AG04449 (cell line): ENCODE results near the gene PLA2G4B.

ENCODE experiments used
- CTCF ChIA-PET: fragments of 350-600 bp; formaldehyde crosslinking; extraction: SDS; loops from one replicate; lab custom pipeline; 2021; ENCODE audit warnings: antibody characterized with exemption; lab: Yijun Ruan, JAX
- POLR2A ChIA-PET: fragments of 400-600, 350-600 bp; formaldehyde crosslinking; extraction: SDS; loops from one replicate; lab custom pipeline; 2020; ENCODE audit warnings: antibody characterized with exemption, inconsistent platforms; lab: Yijun Ruan, JAX
- DNase-seq: peaks from one replicate; pipeline ENCODE4 v3.0.0-alpha.2; 2010; ENCODE audit warnings: low read depth, low spot score
- H3K4me3 ChIP-seq: 2 replicates; pipeline ENCODE4 v1.5.1; 2011; ENCODE audit warnings: low read depth, mild to moderate bottlenecking, control low read depth, low read length
- CTCF ChIP-seq: IDR thresholded peaks from one replicate; pipeline ENCODE4 v1.5.1; 2011; ENCODE audit warnings: mild to moderate bottlenecking, moderate library complexity, low read length, control low read depth, inconsistent platforms; ENCODE audit not compliant: insufficient read depth; ENCODE audit errors: missing control alignments

PLA2G4B gene

DNA sequence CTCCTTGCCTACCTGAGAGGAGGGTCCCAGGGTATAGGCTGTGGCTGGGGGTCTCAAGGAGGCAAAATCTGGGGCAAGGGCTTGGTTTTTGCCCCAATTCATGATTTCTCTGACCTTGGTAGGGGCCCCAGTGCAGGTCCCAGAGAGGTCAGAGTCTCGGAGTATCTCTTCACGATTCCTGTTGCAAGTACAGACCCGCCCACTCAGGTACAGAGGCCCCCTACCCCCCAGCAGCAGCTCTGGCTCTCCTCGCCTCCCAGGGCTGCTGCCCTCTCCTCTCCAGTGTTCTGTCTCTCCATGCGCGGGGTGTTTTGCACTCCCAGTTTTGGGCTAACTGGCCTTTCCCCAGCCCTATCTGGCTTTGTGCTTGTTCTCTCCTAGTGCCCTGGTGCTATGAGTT is 16.2 kb upstream of the PLA2G4B start:
- CTCF ChIA-PET, result interaction anchor here (5.0 to 9.2 kb wide), 2 partner anchors 11 to 48 kb away, joined by 24 to 98 read pairs; partner anchors contain the start of gene MAPKBP1
- DNase-seq, result no peak
- H3K4me3 ChIP-seq, result no peak overlapping the region
- no peak for TF ChIP-seq CTCF
- POLR2A ChIA-PET, result no interaction called here

DNA sequence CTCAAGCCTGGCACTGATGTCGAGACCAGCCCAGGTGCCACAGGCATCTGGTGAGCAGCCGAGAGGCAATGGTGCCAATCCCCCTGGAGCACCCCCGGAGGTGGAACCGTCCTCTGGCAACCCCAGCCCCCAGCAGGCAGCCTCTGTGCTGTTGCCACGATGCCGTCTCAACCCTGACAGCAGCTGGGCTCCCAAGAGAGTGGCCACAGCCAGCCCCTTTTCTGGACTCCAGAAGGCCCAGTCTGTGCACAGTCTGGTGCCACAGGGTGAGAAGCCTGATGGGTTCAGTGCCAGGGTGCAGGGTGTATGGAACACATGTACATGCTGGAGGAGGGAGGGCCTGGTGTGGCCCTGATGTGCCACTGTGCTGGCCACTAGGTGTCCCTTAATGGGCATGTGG is 15.7 kb upstream of the PLA2G4B start:
- no peak for TF ChIP-seq CTCF
- no peak overlapping the region for H3K4me3 ChIP-seq
- no peak for DNase-seq
- ChIA-PET POLR2A (no interaction called here), CTCF (interaction anchor here (5.0 to 9.2 kb wide), 2 partner anchors 12 to 49 kb away, joined by 24 to 98 read pairs; partner anchors contain the start of gene MAPKBP1)

DNA sequence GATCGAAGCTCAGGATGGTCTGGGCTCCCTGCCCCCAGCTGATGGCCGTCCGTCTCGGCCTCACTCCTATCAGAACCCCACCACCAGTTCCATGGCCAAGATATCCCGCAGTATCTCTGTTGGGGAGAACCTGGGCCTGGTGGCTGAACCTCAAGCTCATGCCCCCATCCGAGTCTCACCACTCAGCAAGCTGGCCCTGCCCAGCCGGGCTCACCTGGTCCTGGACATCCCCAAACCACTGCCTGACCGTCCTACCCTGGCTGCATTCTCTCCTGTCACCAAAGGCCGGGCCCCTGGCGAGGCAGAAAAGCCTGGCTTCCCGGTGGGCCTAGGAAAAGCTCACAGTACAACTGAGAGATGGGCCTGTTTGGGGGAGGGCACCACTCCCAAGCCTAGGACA is 15.1 kb upstream of the PLA2G4B start:
- DNase-seq, result no peak
- TF ChIP-seq CTCF, result no peak
- CTCF ChIA-PET, result interaction anchor here (0.9 to 9.2 kb wide), 3 partner anchors 12 to 81 kb away, joined by 3 to 98 read pairs (median 24); partner anchors contain the start of gene MAPKBP1
- POLR2A ChIA-PET, result no interaction called here
- no peak overlapping the region for H3K4me3 ChIP-seq

GRCh38 chr15:41824062-41824745 is 14.4 kb upstream of the PLA2G4B start:
- no peak for DNase-seq
- no peak for TF ChIP-seq CTCF
- ChIA-PET POLR2A (no interaction called here), CTCF (interaction anchor here (0.9 to 9.2 kb wide), 4 partner anchors 10 to 80 kb away, joined by 3 to 98 read pairs (median 14); partner anchors contain the start of gene MAPKBP1)
- no peak overlapping the region for H3K4me3 ChIP-seq

DNA sequence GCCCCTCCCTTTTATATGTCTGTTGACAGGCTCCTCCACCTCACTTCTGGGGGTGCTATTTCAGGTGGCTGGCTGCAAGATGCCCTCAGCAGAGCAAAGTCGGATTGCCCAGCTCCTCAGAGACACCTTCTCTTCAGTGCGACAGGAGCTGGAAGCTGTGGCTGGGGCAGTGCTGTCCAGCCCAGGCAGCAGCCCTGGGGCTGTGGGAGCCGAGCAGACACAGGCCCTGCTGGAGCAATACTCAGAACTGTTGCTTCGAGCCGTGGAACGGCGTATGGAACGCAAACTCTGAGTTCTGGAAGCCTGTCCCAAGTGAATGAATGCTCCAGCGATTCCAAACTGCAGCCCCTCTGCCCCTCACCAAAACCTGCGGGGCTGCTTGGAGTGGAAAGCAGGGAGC is 13.5 kb upstream of the PLA2G4B start:
- no peak for DNase-seq
- no peak overlapping the region for H3K4me3 ChIP-seq
- ChIA-PET CTCF (interaction anchor here (1.1 to 9.2 kb wide), 3 partner anchors 11 to 51 kb away, joined by 3 to 98 read pairs (median 24); partner anchors contain the start of gene MAPKBP1), POLR2A (no interaction called here)
- TF ChIP-seq CTCF, result no peak

DNA sequence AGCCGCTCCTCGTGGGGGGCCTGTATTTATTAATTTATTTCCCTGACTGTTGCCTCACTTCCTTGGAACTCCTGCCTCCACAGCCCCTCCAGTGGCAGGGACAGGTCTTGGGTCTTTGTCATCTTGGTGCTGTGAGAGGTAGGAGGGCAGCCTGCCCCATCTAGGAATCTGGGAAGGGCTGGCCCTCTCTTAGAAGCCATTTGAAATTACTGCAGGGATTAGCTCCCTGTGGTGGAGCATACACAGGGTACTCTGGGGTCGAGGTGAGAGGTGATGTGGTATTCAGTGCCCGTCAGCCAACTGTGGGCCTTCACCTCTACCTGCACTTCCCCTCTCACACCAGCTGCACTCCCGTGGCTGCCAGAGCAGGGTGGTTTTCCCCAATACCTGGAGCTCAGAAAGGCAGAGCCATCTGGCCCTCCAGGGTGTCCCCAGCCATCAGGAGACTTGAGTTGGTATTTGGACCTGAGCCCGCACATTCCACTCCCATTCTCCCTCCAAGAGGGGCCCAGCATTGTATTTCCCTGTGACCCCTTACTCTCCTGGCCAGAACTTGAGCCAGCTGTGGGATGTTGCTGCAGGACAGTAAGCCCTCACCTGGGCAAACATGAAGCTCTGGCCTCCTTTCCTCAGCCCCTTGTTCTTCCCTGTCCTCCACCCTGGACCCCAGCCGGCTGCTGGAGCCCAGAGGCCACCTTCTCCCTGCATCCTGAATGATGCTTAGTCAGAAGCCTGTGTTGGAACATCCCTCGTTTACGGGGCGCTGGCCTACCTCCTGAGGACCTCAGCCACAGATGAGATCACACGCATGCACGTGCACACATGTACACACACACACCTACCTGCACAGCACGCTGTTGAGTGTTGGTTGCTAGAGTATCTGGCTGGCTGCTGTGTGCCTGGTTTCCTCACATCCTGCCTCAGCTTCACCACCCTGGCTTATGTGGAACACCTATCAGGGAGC is 12.8 kb upstream of the PLA2G4B start:
- ChIA-PET POLR2A (no interaction called here), CTCF (interaction anchor here (1.7 to 9.2 kb wide), 3 partner anchors 8 to 52 kb away, joined by 4 to 98 read pairs (median 24); partner anchors contain the start of gene MAPKBP1)
- no peak for TF ChIP-seq CTCF
- no peak for DNase-seq
- H3K4me3 ChIP-seq, result no peak overlapping the region
